Endometrial microvascular endothelial cells (primary cell): Measurements from ENCODE around the gene LMF1. TPM values are rescaled to one million over a fixed set of nuclear protein-coding genes. Genes with fewer than 3 reads are reported as not detected.

Experiments
- in situ Hi-C: cut with HindIII; loops from 2 replicates; pipeline ENCODE4 v1.10.0; 2017; ENCODE audit warnings: low sequenced_read_pairs, low pct_unique_long_range_greater_than_20kb; ENCODE audit errors: inconsistent ontology term
- total RNA-seq: library from RNA; depleted of rRNA; stranded (reverse); fragments of >200 nt; gene quantifications from one replicate; pipeline ENCODE4 v1.2.3, GENCODE V29; 2015; ENCODE audit errors: inconsistent ontology term

Gene LMF1
- total RNA-seq, 1 donor from 2014 or later: 6.3 TPM

DNA sequence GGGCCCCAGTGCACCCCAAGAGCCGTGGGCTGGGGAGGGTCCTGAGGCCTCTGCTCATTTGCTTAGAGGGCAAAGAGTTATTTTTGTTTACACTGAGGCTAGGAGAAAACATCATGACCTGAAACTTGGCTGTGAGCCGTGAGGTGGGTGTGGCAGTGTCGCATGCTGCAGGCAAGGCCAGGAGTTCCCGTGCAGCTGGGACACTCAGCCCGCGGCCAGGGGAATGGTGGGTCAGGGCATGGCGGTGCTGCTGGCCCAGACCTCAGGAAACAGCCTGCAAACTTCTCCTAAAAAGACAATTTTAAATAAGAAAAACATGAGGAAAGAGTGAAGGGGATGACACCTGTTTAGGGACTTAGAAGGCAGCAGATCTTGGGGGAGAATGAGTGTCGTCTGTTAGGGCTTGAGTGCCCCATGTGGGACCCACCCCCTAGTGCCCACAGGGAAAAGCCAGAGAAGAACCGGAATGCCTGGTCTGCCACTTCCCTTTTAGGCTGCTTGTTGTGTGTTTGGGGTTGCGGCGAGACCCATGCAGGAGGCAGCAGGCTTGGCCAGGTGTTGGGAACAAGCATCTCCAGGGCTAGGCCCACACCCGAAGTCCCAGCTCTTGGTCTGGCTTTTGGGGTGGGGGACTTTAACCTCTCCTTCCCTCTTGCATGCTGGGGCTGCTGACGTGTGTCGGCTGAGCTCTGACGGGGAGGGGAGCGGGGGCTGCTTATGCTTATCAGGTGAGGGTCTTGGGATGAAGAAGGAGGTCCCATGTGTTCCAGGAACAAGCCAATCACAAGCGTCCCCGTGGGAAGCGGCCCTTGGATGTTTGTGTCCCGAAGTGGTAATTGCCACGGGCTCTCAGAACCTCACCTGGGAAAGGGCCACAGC lies 89.3 kb downstream of the LMF1 start:
- in situ Hi-C loops: no loop called here

DNA sequence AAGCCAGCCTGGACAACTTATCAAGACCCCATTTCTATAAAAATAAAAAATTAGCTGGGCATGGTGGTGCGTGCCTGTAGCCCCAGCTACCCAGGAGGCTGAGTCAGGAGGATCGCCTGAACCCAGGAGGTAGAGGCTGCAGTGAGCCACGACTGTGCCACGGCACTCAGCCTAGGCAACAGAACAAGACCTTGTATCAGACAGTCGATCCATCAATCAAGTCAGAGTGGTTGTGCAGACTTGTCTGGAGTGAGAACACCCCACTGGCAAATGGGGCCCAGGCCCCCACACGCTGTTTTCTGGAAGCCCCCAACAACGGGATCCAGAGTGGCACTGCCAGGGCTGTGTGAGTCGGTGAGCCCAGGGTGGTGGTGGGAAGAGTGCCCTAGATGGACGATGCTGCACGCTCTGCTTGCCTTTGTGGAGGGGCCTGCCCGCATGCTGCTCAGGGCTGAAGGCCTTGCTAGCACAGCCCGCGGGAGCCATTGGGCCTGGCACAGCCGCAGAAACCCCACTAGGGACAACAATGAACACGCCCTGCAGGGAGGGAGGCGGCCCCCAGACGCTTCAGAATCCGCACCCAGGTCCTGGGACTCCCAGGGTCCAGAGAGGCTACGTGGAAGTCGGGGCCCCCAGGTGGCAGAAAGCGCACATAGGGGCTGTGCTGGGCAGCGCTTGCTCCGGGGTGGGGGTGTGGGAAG lies 90.2 kb downstream of the LMF1 start:
- in situ Hi-C loops: no loop called here

DNA sequence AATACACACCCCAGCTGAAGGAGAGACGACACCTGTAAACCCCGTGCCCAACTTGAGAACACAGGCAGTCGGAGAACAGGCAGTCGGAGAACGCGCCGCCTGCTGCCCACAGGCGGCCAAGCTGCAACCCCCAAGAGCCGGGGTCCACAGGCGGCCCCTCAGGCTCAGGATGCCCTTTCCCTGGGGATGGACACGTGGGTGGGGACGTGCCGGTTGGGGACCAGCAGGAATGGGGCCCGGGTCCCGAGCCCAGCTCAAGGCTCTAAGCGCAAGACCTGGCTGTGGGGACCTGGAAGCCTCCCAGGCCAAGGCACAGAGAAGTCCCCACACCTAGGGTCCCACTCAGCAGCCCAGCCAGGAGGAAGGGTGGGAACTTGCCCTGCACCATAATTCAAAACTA lies 90.8 kb downstream of the LMF1 start:
- in situ Hi-C loops: no loop called here

DNA sequence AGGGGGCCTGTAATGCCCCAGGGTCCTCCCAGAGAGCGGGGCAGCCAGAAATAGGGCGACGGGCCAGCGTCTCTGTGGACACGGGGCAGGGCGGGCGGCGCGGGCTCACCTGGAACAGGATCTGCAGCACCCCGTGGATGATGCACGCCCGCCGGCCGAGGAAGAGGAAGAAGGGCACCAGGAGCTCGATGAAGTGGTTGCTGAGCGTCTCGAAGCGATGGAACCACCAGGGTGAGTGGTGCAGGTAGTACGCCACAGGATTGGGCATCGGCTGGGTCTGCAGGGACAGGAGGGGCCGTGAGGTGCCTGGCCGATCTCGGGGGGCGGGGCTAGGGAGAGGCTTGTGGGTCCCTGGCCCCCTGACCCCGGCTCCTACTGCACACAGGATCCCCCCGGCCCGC lies 91.3 kb downstream of the LMF1 start:
- in situ Hi-C loops: no loop called here

DNA sequence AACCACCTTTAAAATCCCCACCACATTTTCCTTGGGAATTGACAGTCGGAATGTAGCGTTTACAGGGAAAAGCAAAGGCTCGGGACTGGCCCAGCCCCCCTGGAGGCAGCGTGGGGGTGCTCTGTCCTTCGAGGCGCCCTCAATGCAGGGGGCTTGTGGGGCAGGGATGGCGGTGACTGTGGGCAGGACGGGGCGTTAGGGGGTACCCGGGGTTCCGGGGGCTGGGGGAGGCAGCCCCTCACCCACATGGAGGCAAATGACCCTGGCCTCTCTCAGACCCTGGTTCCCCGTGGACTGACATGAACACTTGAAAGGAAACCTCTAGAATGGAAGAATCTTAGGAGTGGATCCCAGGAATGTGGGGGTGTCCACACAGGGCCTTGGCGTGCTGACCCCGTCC lies 91.9 kb downstream of the LMF1 start:
- in situ Hi-C loops: no loop called here

DNA sequence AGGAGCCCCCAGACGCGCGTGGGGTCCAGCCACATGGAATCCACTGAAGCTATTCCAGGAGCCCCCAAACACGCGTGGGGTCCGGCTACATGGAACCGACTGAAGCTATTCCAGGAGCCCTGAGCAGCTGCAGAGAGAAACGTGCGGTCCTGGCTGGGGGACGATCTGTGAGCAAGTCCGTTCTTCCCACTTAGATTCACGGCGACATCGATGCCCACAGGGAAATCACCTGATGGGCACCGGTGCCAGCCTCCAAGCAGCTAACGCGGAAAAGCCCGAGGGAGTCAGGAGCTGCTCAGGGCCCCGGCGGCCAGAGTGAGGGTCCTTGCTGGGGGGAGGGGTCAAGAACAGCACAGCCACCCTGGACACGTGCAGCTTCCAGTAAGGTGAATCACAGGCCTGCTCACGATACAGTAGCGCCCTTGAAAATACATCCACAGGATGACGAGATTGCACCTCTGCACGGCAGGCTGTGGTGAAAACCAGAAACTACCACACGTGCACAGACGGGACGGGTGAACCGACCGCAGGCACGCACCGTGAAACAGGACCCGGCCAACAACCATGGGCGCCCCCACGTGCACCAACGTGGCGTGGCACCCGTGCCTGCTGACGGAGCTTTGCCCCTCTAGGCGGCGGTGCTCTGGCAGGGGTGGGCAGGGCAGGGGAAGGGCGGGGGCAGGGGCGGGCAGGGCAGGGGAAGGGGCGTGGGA lies 92.6 kb downstream of the LMF1 start:
- in situ Hi-C loops: no loop called here

DNA sequence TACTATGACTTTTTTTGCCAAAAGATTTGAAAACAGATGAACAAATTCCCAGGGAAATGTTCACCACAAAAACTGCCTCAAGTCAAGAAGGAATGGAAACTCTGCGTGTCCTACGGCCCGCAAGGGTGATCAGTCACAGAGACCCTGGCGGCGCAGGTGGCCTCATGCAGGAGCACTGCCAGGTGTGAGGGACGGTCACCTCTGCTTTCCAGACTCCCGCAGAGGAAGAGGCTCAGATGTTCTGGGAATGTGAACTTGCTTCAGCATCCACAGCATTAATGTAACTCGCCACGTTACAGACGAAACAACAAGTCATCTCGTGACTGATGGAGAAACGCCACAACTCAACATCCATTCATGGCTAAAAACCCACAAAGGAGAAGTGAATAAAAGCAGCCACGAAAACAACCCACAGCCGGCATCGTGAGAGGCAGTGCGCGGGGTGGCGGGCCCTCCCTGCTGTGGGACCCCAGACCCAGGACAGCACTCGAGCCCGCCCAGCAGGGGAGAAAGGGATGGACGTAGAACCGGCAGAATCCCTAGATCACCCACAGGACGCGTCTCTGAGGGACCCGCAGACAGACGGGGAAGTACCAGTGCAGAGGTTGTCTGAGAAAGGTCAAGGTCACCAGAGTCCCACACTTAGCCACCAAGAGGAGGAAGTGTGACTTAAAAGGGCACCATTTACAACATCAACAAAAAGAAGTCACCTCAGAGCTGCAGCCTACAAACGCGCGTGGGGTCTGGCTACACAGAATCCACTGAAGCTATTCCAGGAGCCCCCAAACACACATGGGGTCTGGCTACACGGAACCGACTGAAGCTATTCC lies 93.3 kb downstream of the LMF1 start:
- in situ Hi-C loops: no loop called here

DNA sequence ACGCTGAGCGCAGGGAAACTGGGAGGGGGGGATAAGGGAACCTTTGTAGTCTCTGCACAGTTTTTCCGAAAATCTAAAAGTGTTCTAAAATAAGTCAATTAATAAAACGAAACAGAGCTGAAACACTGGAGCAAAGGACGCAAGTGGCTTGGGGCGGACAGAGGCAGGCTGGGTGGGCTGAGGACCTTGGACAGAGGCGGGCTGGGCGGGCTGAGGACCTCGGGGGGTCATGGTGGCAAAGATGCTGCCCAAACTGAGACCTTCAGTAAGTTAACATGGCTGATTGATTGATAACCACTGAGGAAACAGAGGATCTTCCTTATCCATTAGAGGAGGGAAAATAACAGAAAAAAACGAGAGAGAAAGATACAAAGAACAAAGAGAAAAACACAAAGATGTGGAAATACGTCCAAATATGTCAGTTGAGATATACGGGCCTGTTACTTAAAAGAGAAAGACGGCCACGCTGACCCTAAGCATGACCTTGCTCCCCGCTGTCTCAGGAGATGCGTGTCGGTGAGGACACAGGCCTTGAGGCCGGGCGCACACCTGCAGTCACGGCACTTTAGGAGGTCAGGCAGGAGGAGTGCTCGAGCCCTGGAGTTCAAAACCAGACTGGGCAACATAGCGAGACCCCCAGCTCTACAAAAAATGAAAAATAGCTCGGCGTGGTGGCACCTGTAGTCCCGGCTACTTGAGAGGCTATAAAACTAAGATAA lies 94.1 kb downstream of the LMF1 start:
- in situ Hi-C loops: no loop called here

DNA sequence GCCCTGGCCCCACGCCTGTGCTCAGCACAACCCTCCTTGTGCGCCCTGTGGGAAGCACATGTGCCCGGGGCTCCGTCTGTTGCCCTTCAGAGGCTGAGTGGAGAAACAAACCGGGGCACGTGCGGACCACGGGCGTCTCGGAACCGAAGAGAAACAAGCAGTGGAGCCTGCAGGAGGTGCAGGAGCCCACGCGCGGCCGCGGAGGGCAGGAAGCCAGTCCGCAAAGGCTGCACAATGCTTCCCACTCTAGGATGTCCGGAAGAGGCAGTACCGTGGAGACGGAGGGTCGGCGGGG lies 94.8 kb downstream of the LMF1 start:
- in situ Hi-C loops: no loop called here

DNA sequence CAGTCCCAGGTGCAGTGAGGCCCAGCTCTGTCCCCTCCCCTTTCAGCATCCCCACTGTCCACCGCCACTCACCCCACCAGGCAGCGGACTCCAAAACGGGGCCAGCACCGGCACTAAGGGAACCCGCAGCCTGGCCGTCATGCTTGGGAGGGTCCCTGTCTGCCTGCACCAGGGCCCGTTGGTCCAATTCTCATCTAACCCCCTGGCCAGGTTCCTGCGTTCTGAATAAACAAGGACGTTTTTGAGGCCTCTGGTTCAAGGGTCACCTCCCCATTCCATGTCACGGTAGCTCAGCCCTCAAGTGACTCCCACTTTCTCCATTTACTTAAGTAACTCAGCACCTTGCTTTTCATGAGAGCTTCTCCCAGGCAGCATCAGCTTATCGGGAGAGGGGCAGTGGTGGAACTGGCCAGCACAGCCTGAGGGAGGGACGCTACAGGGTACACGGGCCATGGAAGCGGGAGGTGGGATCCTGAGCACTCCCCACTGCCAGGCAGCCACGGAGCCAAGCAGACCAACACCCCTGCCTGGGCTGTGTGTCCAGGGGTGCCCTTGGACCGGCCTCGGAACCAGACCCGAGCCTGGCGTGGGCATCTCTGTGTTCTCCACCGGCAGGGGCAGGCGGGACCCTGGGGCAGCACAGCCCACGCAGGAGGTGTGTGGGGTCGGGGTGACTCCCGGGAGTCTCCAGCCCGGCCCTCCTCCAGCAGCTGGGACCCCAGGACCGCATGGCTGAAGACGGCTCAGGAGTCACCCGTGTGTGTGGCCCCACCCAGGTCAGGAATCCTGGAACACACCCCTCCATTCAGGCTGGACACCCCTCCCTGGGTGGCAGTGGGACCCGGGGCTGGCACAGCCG lies 95.4 kb downstream of the LMF1 start:
- in situ Hi-C loops: no loop called here

DNA sequence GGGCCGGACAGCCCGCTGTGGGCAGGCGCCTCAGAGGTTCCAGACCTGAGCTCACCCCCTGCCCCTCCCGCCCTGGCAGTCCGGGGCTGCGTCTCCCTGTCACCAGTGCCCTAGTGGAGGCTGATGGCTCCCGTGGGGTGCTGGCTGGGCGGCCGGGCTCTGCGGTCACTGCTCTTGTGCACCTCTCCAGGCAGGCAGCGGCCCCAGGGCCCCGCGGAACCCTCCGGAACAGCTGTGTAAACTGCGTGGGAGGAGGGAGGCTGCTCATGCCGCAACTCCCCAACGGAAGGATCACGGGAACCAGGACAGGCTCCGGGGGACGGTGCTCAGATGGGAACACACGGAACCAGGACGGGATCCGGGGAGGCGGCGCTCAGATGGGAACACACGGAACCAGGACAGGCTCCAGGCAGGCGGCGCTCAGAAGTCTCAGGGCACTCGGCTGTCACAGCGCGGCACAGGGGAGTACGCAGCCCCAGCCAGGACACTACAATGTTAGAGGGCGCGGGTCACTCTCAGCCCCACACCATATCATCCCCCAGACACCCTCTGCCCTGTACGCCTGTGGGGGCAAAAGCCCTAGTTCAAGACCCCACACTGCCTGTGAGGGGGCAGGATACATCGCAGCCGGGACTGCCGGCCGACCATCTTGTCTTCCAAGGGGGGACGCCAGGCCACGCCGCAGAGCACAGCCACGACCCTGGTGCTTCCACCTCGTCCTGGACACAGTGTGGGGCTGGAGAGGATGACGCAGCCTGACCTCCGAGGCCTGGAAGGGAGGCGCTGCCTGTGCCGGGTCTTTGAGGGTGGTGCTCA lies 96.2 kb downstream of the LMF1 start:
- in situ Hi-C loops: no loop called here

DNA sequence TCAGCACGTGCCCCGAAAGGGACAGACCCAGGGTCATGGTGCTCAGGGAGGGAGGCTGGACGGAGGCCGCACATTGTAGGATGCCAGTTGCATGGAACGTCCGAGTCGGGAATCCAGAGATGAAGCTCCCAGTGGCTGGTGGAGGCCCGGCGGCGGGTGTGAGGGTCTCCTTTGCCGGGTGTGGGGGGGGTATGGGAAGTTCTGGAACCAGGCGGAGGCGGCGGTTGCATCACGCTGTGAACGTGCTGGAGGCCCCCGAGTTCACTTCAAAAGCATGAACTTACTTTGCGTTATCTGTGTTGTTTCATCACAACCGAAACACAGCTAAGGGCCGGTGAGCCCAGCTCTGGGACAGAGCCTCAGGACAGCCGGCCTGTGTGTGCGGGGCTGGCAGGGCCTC lies 96.9 kb downstream of the LMF1 start:
- in situ Hi-C loops: no loop called here

DNA sequence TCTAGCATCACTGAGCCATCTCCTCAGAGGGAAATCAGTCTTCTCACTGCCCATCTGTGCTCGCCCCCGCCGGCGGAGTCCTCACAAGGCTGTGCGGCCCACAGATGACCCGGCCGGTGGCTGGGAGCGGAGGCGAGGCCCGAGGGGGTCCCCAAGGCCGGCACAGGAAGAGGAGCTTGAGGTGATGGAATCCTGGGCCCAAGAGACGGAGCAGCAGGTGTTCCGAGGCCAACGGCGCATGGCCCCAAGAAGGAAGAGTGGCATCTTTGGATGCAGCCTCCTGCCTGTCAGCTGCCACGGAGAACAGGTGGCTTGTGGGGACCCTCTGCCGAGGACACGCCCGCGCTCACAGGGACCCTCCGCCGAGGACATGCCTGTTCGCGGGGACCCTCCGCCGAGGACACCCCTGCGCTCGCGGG lies 97.5 kb downstream of the LMF1 start:
- in situ Hi-C loops: no loop called here

DNA sequence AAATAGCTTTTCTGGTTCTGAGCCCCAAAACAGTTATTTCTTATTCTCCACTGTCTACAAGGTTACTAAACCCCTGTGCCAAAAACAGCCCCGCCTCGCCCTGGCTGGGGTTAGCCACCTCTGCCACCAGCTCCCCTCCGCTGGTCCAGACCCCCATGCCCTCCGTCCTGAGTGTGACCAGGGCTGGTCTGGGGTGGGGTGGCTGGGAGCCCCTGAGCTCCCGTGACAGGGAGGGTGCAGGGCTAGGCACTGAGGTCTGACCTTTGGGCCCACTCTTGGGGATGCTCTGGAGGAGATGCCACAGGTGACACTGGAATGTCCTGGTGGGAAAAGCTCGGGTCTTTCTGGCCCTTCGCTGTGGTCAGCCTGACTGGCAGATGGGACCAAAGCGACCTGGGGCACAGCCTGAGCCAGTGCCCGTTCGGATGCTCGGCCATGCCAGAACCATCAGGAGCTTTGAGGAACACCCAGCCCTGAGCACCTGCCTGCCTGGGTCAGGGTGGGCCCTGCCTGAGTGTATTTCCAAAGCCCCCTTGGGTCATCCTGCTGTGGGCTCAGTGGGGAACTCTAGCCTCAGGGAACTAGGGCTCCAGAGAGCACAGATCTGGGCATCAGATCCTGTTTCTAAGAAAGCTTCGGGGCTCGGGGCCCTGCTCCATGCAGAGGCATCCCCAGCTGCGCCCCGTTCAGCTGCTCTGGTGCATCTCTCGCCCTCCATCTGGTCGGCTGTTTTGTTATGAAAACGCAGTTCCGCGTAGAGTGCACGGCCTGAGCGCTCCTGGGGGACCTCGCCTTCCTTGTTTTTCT lies 98.1 kb downstream of the LMF1 start:
- in situ Hi-C loops: no loop called here

DNA sequence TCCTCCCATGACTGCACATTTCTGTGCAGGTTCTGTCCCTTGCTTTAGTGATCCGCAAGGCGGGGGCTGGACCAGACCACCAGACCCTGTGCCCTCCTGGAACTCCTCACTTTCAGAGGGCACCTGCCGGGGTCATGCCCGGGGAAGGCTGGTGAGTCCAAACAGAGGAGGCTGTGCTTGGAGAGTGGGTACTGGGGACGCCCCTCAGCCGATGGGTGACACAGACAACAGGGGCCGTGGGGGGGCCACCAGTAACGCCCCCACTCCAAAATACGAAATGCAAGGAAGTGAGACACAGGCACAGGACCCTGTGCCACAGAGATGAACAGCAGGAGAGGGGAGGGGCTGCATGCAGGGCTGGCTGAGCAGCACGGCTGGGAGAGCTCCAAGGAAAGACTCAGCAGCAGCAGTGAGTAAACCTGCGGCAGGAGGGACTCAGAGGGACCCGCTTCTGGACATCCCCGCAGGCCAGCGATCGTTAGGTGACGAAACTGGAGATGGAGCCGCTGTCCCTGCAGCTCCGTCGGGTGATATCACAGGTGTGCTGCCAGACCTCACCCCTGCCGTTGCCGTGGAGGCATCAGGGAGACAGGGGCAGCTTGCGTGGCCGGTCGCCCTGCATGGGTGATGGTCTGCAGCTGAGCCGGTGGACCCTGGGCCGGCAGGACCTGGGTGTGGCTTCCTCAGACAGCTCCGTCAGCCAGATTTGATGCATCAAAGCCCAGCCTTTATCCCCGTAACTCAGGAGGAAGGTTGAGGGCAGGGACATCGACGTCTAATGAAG lies 99.0 kb downstream of the LMF1 start:
- in situ Hi-C loops: no loop called here
